Measurements from ENCODE around the gene GFRA1. TPM values are rescaled to one million over a fixed set of nuclear protein-coding genes. Genes with fewer than 3 reads are reported as not detected.
"Not testable (repeated sequence)": the region's sequence is repeated elsewhere in the genome, so short reads cannot be mapped to it uniquely, and the experiment has no call there.

Gene GFRA1
- total RNA-seq, 1 experiment from 2014 or later = not detected

DNA sequence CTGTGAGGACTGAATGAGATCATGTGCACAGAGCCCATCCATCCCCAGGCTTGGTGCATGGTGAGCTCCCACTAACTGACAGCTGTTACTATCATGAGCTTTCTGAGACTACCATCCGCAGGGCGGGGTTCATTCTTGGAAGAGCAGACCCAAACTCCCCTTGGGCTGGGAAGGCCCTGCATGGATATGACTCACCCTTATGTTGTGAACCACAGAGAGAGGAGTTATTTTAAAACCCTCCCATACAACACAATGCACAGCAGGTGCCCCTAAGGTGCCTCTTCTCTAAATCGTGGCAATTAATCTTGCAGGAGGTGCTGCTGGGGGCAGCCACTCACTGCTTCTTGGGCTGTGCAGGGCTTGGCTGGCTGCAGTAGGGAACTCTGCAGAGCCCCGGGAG, 219.1 kb downstream of the GFRA1 start:
- no TSS peak for BruUV-seq (replicated peaks)
- no peak overlapping the region for H3K27ac ChIP-seq (ENCODE audit: low read depth, low read length, poor library complexity, severe bottlenecking)
- no peak overlapping the region for H3K4me3 ChIP-seq (ENCODE audit: low read depth, low read length, poor library complexity, severe bottlenecking)
- DNase-seq (ENCODE audit: low spot score) = no peak
- ChIA-PET POLR2A (ENCODE audit: low non-redundant PET) (no interaction called here), CTCF (no interaction called here)
- peaks cover 39% of the 10 kb centered on the region for H3K27me3 ChIP-seq (replicated peaks; ENCODE audit: insufficient read depth, low read depth, low read length, poor library complexity)
- no peak for TF ChIP-seq EZH2 (IDR thresholded peaks at IDR 0.05; ENCODE audit: borderline replicate concordance, low read depth, low read length, poor library complexity, severe bottlenecking)
- TF ChIP-seq CTCF (conservative IDR thresholded peaks at IDR 0.05; ENCODE audit: low read depth, low read length) = no peak
- H3K36me3 ChIP-seq (ENCODE audit: insufficient read depth, low read length, poor library complexity, severe bottlenecking) = no peaks in the 10 kb centered on the region
- no peaks in the 10 kb centered on the region for H3K4me1 ChIP-seq (ENCODE audit: insufficient read depth, low read length, poor library complexity, severe bottlenecking)
- intact Hi-C loops (cut with micrococcal nuclease; ENCODE audit: unreplicated experiment) = no loop called here
- H3K9me3 ChIP-seq (ENCODE audit: low read depth, low read length, poor library complexity, severe bottlenecking) = no peaks in the 10 kb centered on the region

- H3K27me3 ChIP-seq (replicated peaks; ENCODE audit: insufficient read depth, low read depth, low read length, poor library complexity) = peaks cover 32% of the 10 kb centered on the region
- H3K4me1 ChIP-seq (ENCODE audit: insufficient read depth, low read length, poor library complexity, severe bottlenecking); H3K36me3 ChIP-seq (ENCODE audit: insufficient read depth, low read length, poor library complexity, severe bottlenecking); H3K9me3 ChIP-seq (ENCODE audit: low read depth, low read length, poor library complexity, severe bottlenecking); H3K4me3 ChIP-seq (ENCODE audit: low read depth, low read length, poor library complexity, severe bottlenecking); intact Hi-C loops (cut with micrococcal nuclease; ENCODE audit: unreplicated experiment); BruUV-seq (replicated peaks); H3K27ac ChIP-seq (ENCODE audit: low read depth, low read length, poor library complexity, severe bottlenecking); CTCF ChIA-PET; POLR2A ChIA-PET (ENCODE audit: low non-redundant PET): not testable (repeated sequence)
- peak; percentile 33 for DNase-seq (ENCODE audit: low spot score)
These were observed 219.8 kb downstream of the GFRA1 start for GRCh38 chr10:116053009-116053730.

- POLR2A ChIA-PET (ENCODE audit: low non-redundant PET); CTCF ChIA-PET; BruUV-seq (replicated peaks); H3K27ac ChIP-seq (ENCODE audit: low read depth, low read length, poor library complexity, severe bottlenecking); H3K4me1 ChIP-seq (ENCODE audit: insufficient read depth, low read length, poor library complexity, severe bottlenecking); intact Hi-C loops (cut with micrococcal nuclease; ENCODE audit: unreplicated experiment); DNase-seq (ENCODE audit: low spot score); H3K4me3 ChIP-seq (ENCODE audit: low read depth, low read length, poor library complexity, severe bottlenecking); H3K9me3 ChIP-seq (ENCODE audit: low read depth, low read length, poor library complexity, severe bottlenecking); H3K36me3 ChIP-seq (ENCODE audit: insufficient read depth, low read length, poor library complexity, severe bottlenecking): not testable (repeated sequence)
- peaks cover 32% of the 10 kb centered on the region for H3K27me3 ChIP-seq (replicated peaks; ENCODE audit: insufficient read depth, low read depth, low read length, poor library complexity)
These were observed 220.5 kb downstream of the GFRA1 start for GRCh38 chr10:116052522-116052921.

DNA sequence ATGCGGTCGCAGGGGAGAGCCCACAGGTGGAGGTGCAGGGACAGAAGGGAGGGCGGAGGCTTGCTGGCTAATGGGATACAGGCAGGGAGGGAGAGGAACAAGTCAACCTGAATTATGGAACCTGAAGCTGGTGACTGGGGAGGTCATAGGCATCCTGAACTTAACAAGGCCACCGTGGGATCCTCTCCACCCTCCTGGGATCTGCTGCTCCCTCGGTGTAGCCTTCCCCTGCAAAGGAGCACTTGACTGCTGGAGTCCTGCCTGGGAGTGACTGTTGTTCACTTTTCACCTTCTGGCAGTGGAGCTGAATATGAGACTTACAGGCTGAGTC, 223.1 kb downstream of the GFRA1 start:
- no peak for DNase-seq (ENCODE audit: low spot score)
- H3K27me3 ChIP-seq (replicated peaks; ENCODE audit: insufficient read depth, low read depth, low read length, poor library complexity) = peaks cover 34% of the 10 kb centered on the region
- no peaks in the 10 kb centered on the region for H3K36me3 ChIP-seq (ENCODE audit: insufficient read depth, low read length, poor library complexity, severe bottlenecking)
- ChIA-PET POLR2A (ENCODE audit: low non-redundant PET) (no interaction called here), CTCF (no interaction called here)
- H3K9me3 ChIP-seq (ENCODE audit: low read depth, low read length, poor library complexity, severe bottlenecking) = no peaks in the 10 kb centered on the region
- H3K27ac ChIP-seq (ENCODE audit: low read depth, low read length, poor library complexity, severe bottlenecking) = no peak overlapping the region
- no peaks in the 10 kb centered on the region for H3K4me1 ChIP-seq (ENCODE audit: insufficient read depth, low read length, poor library complexity, severe bottlenecking)
- intact Hi-C loops (cut with micrococcal nuclease; ENCODE audit: unreplicated experiment) = no loop called here
- no peak for TF ChIP-seq EZH2 (IDR thresholded peaks at IDR 0.05; ENCODE audit: borderline replicate concordance, low read depth, low read length, poor library complexity, severe bottlenecking)
- BruUV-seq (replicated peaks) = no TSS peak
- no peak overlapping the region for H3K4me3 ChIP-seq (ENCODE audit: low read depth, low read length, poor library complexity, severe bottlenecking)

Measured in A673 (cell line).